Right cardiac atrium (tissue), 5 donors: ENCODE measurements around the gene P3H4. TPM values are rescaled to one million over a fixed set of nuclear protein-coding genes. Genes with fewer than 3 reads are reported as not detected.

ENCODE experiments used
- ATAC-seq, 2 donors: fragments of 200-7000 bp; cut with Tn5 transposase; one replicate each; pipeline versions ENCODE4 v1.8.0 to v1.9.1; 2020; ENCODE audit warnings: moderate library complexity in 2 of 2, mild to moderate bottlenecking in 1 of 2
- DNase-seq, 3 donors: peaks; one replicate each; pipeline ENCODE4 v3.0.0-alpha.2; 2020
- H3K27ac ChIP-seq: one replicate; pipeline ENCODE4 v1.5.1; 2013; ENCODE audit warnings: mild to moderate bottlenecking, low read length, control low read depth, moderate library complexity
- H3K27me3 ChIP-seq: one replicate; pipeline ENCODE4 v1.6.1; 2013; ENCODE audit not compliant: control insufficient read depth, insufficient read depth
- H3K4me1 ChIP-seq: one replicate; pipeline ENCODE4 v1.6.1; 2013; ENCODE audit warnings: low read length; ENCODE audit not compliant: control insufficient read depth, insufficient read depth
- H3K4me3 ChIP-seq: one replicate; pipeline ENCODE4 v1.5.1; 2013; ENCODE audit warnings: low read length, control low read depth
- H3K9me3 ChIP-seq: one replicate; pipeline ENCODE4 v1.6.1; 2013; ENCODE audit warnings: low read length; ENCODE audit not compliant: control insufficient read depth
- WGBS: extraction: QIAGEN DNeasy Blood & Tissue Kit; methylation state at CpG from one replicate; pipeline ENCODE4 v1.1.7; 2013; 5-methylcytosine and 5-hydroxymethylcytosine counted together
- intact Hi-C, 4 donors: fragments of 100-400 bp; cut with DNase I; formaldehyde crosslinking; loops; one replicate each; pipeline versions ENCODE4 v1.11.0 to v1.14.0; 2022 to 2023
- polyA plus RNA-seq: library from polyadenylated mRNA; stranded (reverse); fragments of 200-250 nt; gene quantifications from one replicate; pipeline ENCODE4 v1.2.3, GENCODE V29; 2013
- total RNA-seq, 4 donors: library from RNA; stranded (reverse); fragmentation: NEBNext Ultra II Directional; extraction: Animal tissue kit (Norgen Biotek cat#: 25700); gene quantifications; one replicate each; pipeline ENCODE4 v1.2.1, GENCODE V29; 2021
- donor health status: healthy with polysubstance abuse.
- donor health status: DM: no; HTN: yes; CAD: no.
- donor health status: DM: no; HTN: no; CAD: no.
- donor health status: DM: no; HTN: yes; CAD: no; lungs with severe emphysema.
- donor health status: DM: yes; HTN: yes; CAD: no.

P3H4 gene
- total and polyA plus RNA-seq, 5 donors, result 9.8 to 17.1 (median 12.9) TPM

GRCh38 chr17:41818024-41818423 lies 6.3 kb upstream of the P3H4 start:
- Histone ChIP-seq H3K9me3 (no peaks in the 10 kb centered on the region), H3K27me3 (no peaks in the 10 kb centered on the region), H3K27ac (no peak overlapping the region), H3K4me1 (no peaks in the 10 kb centered on the region), H3K4me3 (no peak overlapping the region)
- no peak for DNase-seq
- 97% methylated on average over 20 of the region's 20 CpGs for WGBS
- intact Hi-C loops, result no loop called here
- no peak for ATAC-seq

GRCh38 chr17:41816637-41817320 lies 5.0 kb upstream of the P3H4 start:
- Histone ChIP-seq H3K9me3 (no peaks in the 10 kb centered on the region), H3K4me1 (no peaks in the 10 kb centered on the region), H3K27me3 (no peaks in the 10 kb centered on the region), H3K4me3 (no peak overlapping the region), H3K27ac (no peak overlapping the region)
- intact Hi-C loops, result no loop called here
- WGBS, result 94% methylated on average over 23 of the region's 23 CpGs
- ATAC-seq (no peak), DNase-seq (peak in 1 of 3 donors; percentile 29)

GRCh38 chr17:41814195-41814594 lies 2.4 kb upstream of the P3H4 start:
- H3K27me3 ChIP-seq, result no peaks in the 10 kb centered on the region
- peak in 1 of 3 donors; percentile 28 for DNase-seq
- no peak for ATAC-seq
- no peaks in the 10 kb centered on the region for H3K4me1 ChIP-seq
- no peak overlapping the region for H3K4me3 ChIP-seq
- H3K27ac ChIP-seq, result no peak overlapping the region
- H3K9me3 ChIP-seq, result no peaks in the 10 kb centered on the region
- 45% methylated on average over 1 of the region's 1 CpG for WGBS
- intact Hi-C loops, result no loop called here

GRCh38 chr17:41813699-41814124 lies 2.0 kb upstream of the P3H4 start:
- ATAC-seq (no peak), DNase-seq (peak in 1 of 3 donors; percentile 43)
- Histone ChIP-seq H3K27me3 (no peaks in the 10 kb centered on the region), H3K9me3 (no peaks in the 10 kb centered on the region), H3K27ac (no peak overlapping the region), H3K4me1 (no peaks in the 10 kb centered on the region), H3K4me3 (no peak overlapping the region)
- 63% methylated on average over 9 of the region's 9 CpGs for whole genome bisulfite sequencing
- intact Hi-C loops, result no loop called here

- H3K4me1 ChIP-seq, result no peaks in the 10 kb centered on the region
- ATAC-seq, result no peak
- 18% methylated on average over 12 of the region's 12 CpGs for whole genome bisulfite sequencing
- DNase-seq, result no peak
- H3K4me3 ChIP-seq, result peak overlapping the region; percentile 64
- H3K27me3 ChIP-seq, result no peaks in the 10 kb centered on the region
- H3K27ac ChIP-seq, result peak overlapping the region; percentile 14
- H3K9me3 ChIP-seq, result no peaks in the 10 kb centered on the region
- intact Hi-C loops, result no loop called here
These were observed 1.5 kb upstream of the P3H4 start for GRCh38 chr17:41813152-41813680.

- intact Hi-C loops, result no loop called here
- no peaks in the 10 kb centered on the region for H3K4me1 ChIP-seq
- H3K27me3 ChIP-seq, result no peaks in the 10 kb centered on the region
- under 1% methylated on average over 35 of the region's 35 CpGs for WGBS
- H3K9me3 ChIP-seq, result no peaks in the 10 kb centered on the region
- peak; percentile 67 to 82 for ATAC-seq
- H3K4me3 ChIP-seq, result peak within 1 kb of the TSS; percentile 64
- peak within 1 kb of the TSS; percentile 14 for H3K27ac ChIP-seq
- peak; percentile 85 to 89 (median 87) for DNase-seq
These were observed 817 bp upstream of the P3H4 start, which contains the start of gene FKBP10 for GRCh38 chr17:41812381-41813151. Gene FKBP10 (plus strand): TSS chr17:41813004. CDS start chr17:41813035, 31 bp downstream.

GRCh38 chr17:41810659-41811548 lies 845 bp downstream of the P3H4 start:
- ATAC-seq (peak in 1 of 2 donors; percentile 2), DNase-seq (peak in 1 of 3 donors; percentile 52)
- intact Hi-C loops, result no loop called here
- Histone ChIP-seq H3K4me3 (peak overlapping the region; percentile 64), H3K4me1 (no peaks in the 10 kb centered on the region), H3K27me3 (no peaks in the 10 kb centered on the region), H3K27ac (peak overlapping the region; percentile 19), H3K9me3 (no peaks in the 10 kb centered on the region)
- WGBS, result 26% methylated on average over 58 of the region's 58 CpGs

- WGBS, result 88% methylated on average over 8 of the region's 8 CpGs
- Histone ChIP-seq H3K4me1 (no peaks in the 10 kb centered on the region), H3K27me3 (no peaks in the 10 kb centered on the region), H3K9me3 (no peaks in the 10 kb centered on the region), H3K4me3 (no peak overlapping the region), H3K27ac (no peak overlapping the region)
- no peak for DNase-seq
- intact Hi-C loops, result no loop called here
- no peak for ATAC-seq
These were observed 4.9 kb downstream of the P3H4 start for GRCh38 chr17:41806685-41807445.

- H3K27ac ChIP-seq, result no peak overlapping the region
- no peaks in the 10 kb centered on the region for H3K9me3 ChIP-seq
- DNase-seq, result no peak
- H3K4me1 ChIP-seq, result no peaks in the 10 kb centered on the region
- H3K4me3 ChIP-seq, result no peak overlapping the region
- no peaks in the 10 kb centered on the region for H3K27me3 ChIP-seq
- ATAC-seq, result no peak
- intact Hi-C loops, result loop anchor here in 1 of 4 donors (2.0 kb wide), 1 partner anchor 65 kb away; no protein-coding TSS in a partner anchor
- WGBS, result 72% methylated on average over 24 of the region's 24 CpGs
These were observed 8.4 kb downstream of the P3H4 start for GRCh38 chr17:41803049-41804020.
